ENCODE measurements around the gene ARFGAP3. TPM values are rescaled to one million over a fixed set of nuclear protein-coding genes. Genes with fewer than 3 reads are reported as not detected.

The ARFGAP3 gene
- total RNA-seq, 2 experiments from 2014 or later: 31.2 to 35.4 TPM

- CTCF ChIA-PET: interaction anchor here (1.0 to 1.5 kb wide), 2 partner anchors 25 to 198 kb away, joined by 3 to 9 read pairs; no protein-coding TSS in a partner anchor
- no peak overlapping the region for H3K27ac Mint-ChIP-seq
- H3K9me3 Mint-ChIP-seq (ENCODE audit: low read depth): no peaks in the 10 kb centered on the region
- ATAC-seq (no peak), DNase-seq (no peak)
- H3K36me3 Mint-ChIP-seq: peaks cover 3% of the 10 kb centered on the region
- peaks cover 69% of the 10 kb centered on the region for H3K4me1 Mint-ChIP-seq
- no peak overlapping the region for H3K4me3 Mint-ChIP-seq
- no peaks in the 10 kb centered on the region for H3K27me3 Mint-ChIP-seq
Measured at GRCh38 chr22:42892156-42892555, 35.1 kb upstream of the ARFGAP3 start.

GRCh38 chr22:42891696-42892095 lies 34.6 kb upstream of the ARFGAP3 start:
- H3K27me3 Mint-ChIP-seq: no peaks in the 10 kb centered on the region
- H3K9me3 Mint-ChIP-seq (ENCODE audit: low read depth): no peaks in the 10 kb centered on the region
- no peak overlapping the region for H3K27ac Mint-ChIP-seq
- ATAC-seq (no peak), DNase-seq (no peak)
- no peak overlapping the region for H3K4me3 Mint-ChIP-seq
- peaks cover 3% of the 10 kb centered on the region for H3K36me3 Mint-ChIP-seq
- peaks cover 67% of the 10 kb centered on the region for H3K4me1 Mint-ChIP-seq
- CTCF ChIA-PET: interaction anchor here (1.4 to 1.5 kb wide), 2 partner anchors 24 kb away, joined by 3 to 9 read pairs; no protein-coding TSS in a partner anchor

GRCh38 chr22:42891008-42891407 lies 33.9 kb upstream of the ARFGAP3 start:
- no peak for DNase-seq
- Mint-ChIP-seq H3K4me3 (no peak overlapping the region), H3K27ac (peak overlapping the region; percentile 37), H3K36me3 (peaks cover 3% of the 10 kb centered on the region), H3K27me3 (no peaks in the 10 kb centered on the region), H3K9me3 (ENCODE audit: low read depth) (no peaks in the 10 kb centered on the region), H3K4me1 (peaks cover 60% of the 10 kb centered on the region)
- CTCF ChIA-PET: interaction anchor here (1.4 kb wide), 1 partner anchor 24 kb away, joined by 3 read pairs; no protein-coding TSS in a partner anchor
- ATAC-seq: no peak

- H3K4me1 Mint-ChIP-seq: peaks cover 43% of the 10 kb centered on the region
- no peaks in the 10 kb centered on the region for H3K27me3 Mint-ChIP-seq
- CTCF ChIA-PET: interaction anchor here (0.7 to 1.8 kb wide), 3 partner anchors 13 to 45 kb away, joined by 3 to 5 read pairs (median 4); no protein-coding TSS in a partner anchor
- H3K36me3 Mint-ChIP-seq: peaks cover 3% of the 10 kb centered on the region
- peak overlapping the region; percentile 85 for H3K27ac Mint-ChIP-seq
- ATAC-seq: peak; percentile 76
- DNase-seq: no peak
- H3K4me3 Mint-ChIP-seq: peak overlapping the region; percentile 33
- no peaks in the 10 kb centered on the region for H3K9me3 Mint-ChIP-seq (ENCODE audit: low read depth)
Measured at GRCh38 chr22:42889304-42889703, 32.2 kb upstream of the ARFGAP3 start.

GRCh38 chr22:42887523-42888507 lies 30.7 kb upstream of the ARFGAP3 start:
- Mint-ChIP-seq H3K27ac (peak overlapping the region; percentile 10), H3K9me3 (ENCODE audit: low read depth) (no peaks in the 10 kb centered on the region), H3K27me3 (no peaks in the 10 kb centered on the region), H3K4me1 (peaks cover 32% of the 10 kb centered on the region), H3K36me3 (peaks cover 5% of the 10 kb centered on the region), H3K4me3 (no peak overlapping the region)
- CTCF ChIA-PET: interaction anchor here (0.6 kb wide), 1 partner anchor 20 kb away, joined by 3 read pairs; no protein-coding TSS in a partner anchor
- DNase-seq (no peak), ATAC-seq (no peak)

GRCh38 chr22:42887120-42887519 lies 30.0 kb upstream of the ARFGAP3 start:
- ATAC-seq (no peak), DNase-seq (no peak)
- peaks cover 29% of the 10 kb centered on the region for H3K4me1 Mint-ChIP-seq
- H3K36me3 Mint-ChIP-seq: peaks cover 5% of the 10 kb centered on the region
- CTCF ChIA-PET: no interaction called here
- no peak overlapping the region for H3K27ac Mint-ChIP-seq
- no peaks in the 10 kb centered on the region for H3K9me3 Mint-ChIP-seq (ENCODE audit: low read depth)
- no peaks in the 10 kb centered on the region for H3K27me3 Mint-ChIP-seq
- H3K4me3 Mint-ChIP-seq: no peak overlapping the region

- H3K4me3 Mint-ChIP-seq: no peak overlapping the region
- CTCF ChIA-PET: interaction anchor here (2.2 kb wide), 1 partner anchor 17 kb away, joined by 9 read pairs; no protein-coding TSS in a partner anchor
- DNase-seq (no peak), ATAC-seq (no peak)
- no peak overlapping the region for H3K27ac Mint-ChIP-seq
- H3K27me3 Mint-ChIP-seq: no peaks in the 10 kb centered on the region
- peaks cover 22% of the 10 kb centered on the region for H3K4me1 Mint-ChIP-seq
- H3K9me3 Mint-ChIP-seq (ENCODE audit: low read depth): no peaks in the 10 kb centered on the region
- H3K36me3 Mint-ChIP-seq: peaks cover 5% of the 10 kb centered on the region
Measured at GRCh38 chr22:42885446-42885845, 28.4 kb upstream of the ARFGAP3 start.

GRCh38 chr22:42884616-42885375 lies 27.7 kb upstream of the ARFGAP3 start:
- no peaks in the 10 kb centered on the region for H3K9me3 Mint-ChIP-seq (ENCODE audit: low read depth)
- H3K27ac Mint-ChIP-seq: no peak overlapping the region
- DNase-seq (no peak), ATAC-seq (no peak)
- peaks cover 19% of the 10 kb centered on the region for H3K4me1 Mint-ChIP-seq
- H3K36me3 Mint-ChIP-seq: peaks cover 5% of the 10 kb centered on the region
- H3K4me3 Mint-ChIP-seq: no peak overlapping the region
- CTCF ChIA-PET: interaction anchor here (2.2 kb wide), 1 partner anchor 17 kb away, joined by 9 read pairs; no protein-coding TSS in a partner anchor
- H3K27me3 Mint-ChIP-seq: no peaks in the 10 kb centered on the region

- CTCF ChIA-PET: interaction anchor here (2.2 kb wide), 1 partner anchor 16 kb away, joined by 9 read pairs; no protein-coding TSS in a partner anchor
- H3K4me3 Mint-ChIP-seq: no peak overlapping the region
- no peak for ATAC-seq
- no peaks in the 10 kb centered on the region for H3K9me3 Mint-ChIP-seq (ENCODE audit: low read depth)
- no peaks in the 10 kb centered on the region for H3K27me3 Mint-ChIP-seq
- peaks cover 11% of the 10 kb centered on the region for H3K4me1 Mint-ChIP-seq
- no peak overlapping the region for H3K27ac Mint-ChIP-seq
- H3K36me3 Mint-ChIP-seq: peaks cover 2% of the 10 kb centered on the region
- no peak for DNase-seq
Measured at GRCh38 chr22:42883970-42884369, 26.9 kb upstream of the ARFGAP3 start.

- CTCF ChIA-PET: interaction anchor here (0.9 to 2.2 kb wide), 2 partner anchors 15 to 19 kb away, joined by 4 to 9 read pairs; no protein-coding TSS in a partner anchor
- peaks cover 3% of the 10 kb centered on the region for H3K36me3 Mint-ChIP-seq
Measured at GRCh38 chr22:42883121-42883520, 26.0 kb upstream of the ARFGAP3 start.

GRCh38 chr22:42881982-42882656 lies 25.0 kb upstream of the ARFGAP3 start:
- Mint-ChIP-seq H3K4me1 (no peaks in the 10 kb centered on the region), H3K27me3 (no peaks in the 10 kb centered on the region), H3K9me3 (ENCODE audit: low read depth) (no peaks in the 10 kb centered on the region), H3K36me3 (peaks cover 3% of the 10 kb centered on the region), H3K4me3 (no peak overlapping the region), H3K27ac (no peak overlapping the region)
- no peak for DNase-seq
- ATAC-seq: no peak
- CTCF ChIA-PET: interaction anchor here (0.7 to 1.3 kb wide), 3 partner anchors 14 to 208 kb away, joined by 3 to 7 read pairs (median 4); no protein-coding TSS in a partner anchor

More at GRCh38 chr22:42883121-42883520, 26.0 kb upstream of the ARFGAP3 start:
- no peak for DNase-seq
- no peak overlapping the region for H3K27ac Mint-ChIP-seq
- peaks cover 2% of the 10 kb centered on the region for H3K4me1 Mint-ChIP-seq
- no peaks in the 10 kb centered on the region for H3K27me3 Mint-ChIP-seq
- ATAC-seq: no peak
- H3K9me3 Mint-ChIP-seq (ENCODE audit: low read depth): no peaks in the 10 kb centered on the region
- H3K4me3 Mint-ChIP-seq: no peak overlapping the region

- CTCF ChIA-PET: interaction anchor here (1.3 kb wide), 1 partner anchor 14 kb away, joined by 7 read pairs; no protein-coding TSS in a partner anchor
- Mint-ChIP-seq H3K4me1 (no peaks in the 10 kb centered on the region), H3K27me3 (no peaks in the 10 kb centered on the region), H3K9me3 (ENCODE audit: low read depth) (no peaks in the 10 kb centered on the region), H3K4me3 (no peak overlapping the region), H3K36me3 (peaks cover 3% of the 10 kb centered on the region), H3K27ac (peak overlapping the region; percentile 29)
- ATAC-seq (no peak), DNase-seq (no peak)
Measured at GRCh38 chr22:42881298-42881697, 24.2 kb upstream of the ARFGAP3 start.
